A549 (cell line): ENCODE data around the gene EEFSEC. TPM values are rescaled to one million over a fixed set of nuclear protein-coding genes. Genes with fewer than 3 reads are reported as not detected.

Experiments used
- ATAC-seq, 2 experiments: fragments of 200-7000 bp in 1 of 2; fragments of >200 bp in 1 of 2; cut with Nextera tagmentation in 1 of 2; cut with Tn5 transposase in 1 of 2; 3 replicates each; pipeline versions ENCODE4 v1.8.0 to v1.9.1; 2018 to 2020; ENCODE audit warnings: mild to moderate bottlenecking in 1 of 2, moderate library complexity in 1 of 2
- CTCF ChIA-PET: fragments of 300-600 bp; sonication (Branson Sonifier 250); formaldehyde crosslinking; extraction: SDS; loops from one replicate; lab custom pipeline; 2021; ENCODE audit warnings: antibody characterized with exemption, inconsistent platforms; lab: Yijun Ruan, JAX
- POLR2A ChIA-PET: fragments of 350-600 bp; formaldehyde crosslinking; extraction: SDS; loops from one replicate; lab custom pipeline; 2021; ENCODE audit warnings: antibody characterized with exemption, inconsistent platforms; lab: Yijun Ruan, JAX
- DNase-seq, 2 experiments: peaks; one replicate each; pipeline versions ENCODE4 v3.0.0 to v3.0.0-alpha.2; 2011 to 2016; ENCODE audit warnings: low read depth in 1 of 2, low spot score in 1 of 2
- FAIRE-seq: peaks from 2 replicates; lab custom pipeline; 2011; peaks lifted over from hg19 to GRCh38; lab: Jason Lieb, UNC
- H3K27ac ChIP-seq, 2 experiments: fragments of >200 bp; sonication (Bioruptor Twin); formaldehyde crosslinking; 3 replicates each; pipeline ENCODE4 v1.5.1; 2016 to 2017
- H3K4me1 ChIP-seq: fragments of >200 bp; sonication (Bioruptor Twin); formaldehyde crosslinking; 3 replicates; pipeline ENCODE4 v1.6.1; 2016
- H3K4me2 ChIP-seq: fragments of >200 bp; sonication (Bioruptor Twin); formaldehyde crosslinking; 3 replicates; pipeline ENCODE4 v1.6.1; 2016
- H3K4me3 ChIP-seq: fragments of >200 bp; sonication (Bioruptor Twin); formaldehyde crosslinking; 3 replicates; pipeline ENCODE4 v1.5.1; 2016
- H3K9me3 ChIP-seq: fragments of >200 bp; sonication (Bioruptor Twin); formaldehyde crosslinking; 3 replicates; pipeline ENCODE4 v1.6.1; 2016
- CBX2 ChIP-seq: fragments of 200-600 bp; sonication (generic); IDR thresholded peaks from 2 replicates; pipeline ENCODE4 v1.6.1; 2016; ENCODE audit warnings: low read depth, mild to moderate bottlenecking, borderline replicate concordance
- CHD2 ChIP-seq: fragments of 150-350 bp; IDR thresholded peaks from 2 replicates; pipeline ENCODE4 v1.6.1; 2014; ENCODE audit warnings: low read length; ENCODE audit not compliant: partially characterized antibody
- EHF ChIP-seq: fragments of 250-450 bp; sonication (Bioruptor Pico); IDR thresholded peaks from 2 replicates; pipeline ENCODE4 v1.5.0; 2020; ENCODE audit warnings: mild to moderate bottlenecking
- ESRRA ChIP-seq: fragments of 150-350 bp; IDR thresholded peaks from 2 replicates; pipeline ENCODE4 v1.6.1; 2014; ENCODE audit warnings: mild to moderate bottlenecking, low read length, borderline replicate concordance
- GATA3 ChIP-seq: IDR thresholded peaks from 2 replicates; pipeline ENCODE4 v1.6.1; 2012; ENCODE audit warnings: borderline replicate concordance
- HEYL ChIP-seq: fragments of 250-450 bp; sonication (Bioruptor Pico); IDR thresholded peaks from 2 replicates; pipeline ENCODE4 v1.8.0; 2021; ENCODE audit warnings: mild to moderate bottlenecking, moderate library complexity
- JUNB ChIP-seq: fragments of >200 bp; sonication (Bioruptor Twin); formaldehyde crosslinking; IDR thresholded peaks from 2 replicates; pipeline ENCODE4 v1.6.1; 2016
- NR3C1 ChIP-seq: fragments of >200 bp; sonication (Bioruptor Twin); formaldehyde crosslinking; IDR thresholded peaks from 3 replicates; pipeline ENCODE4 v1.6.1; 2017
- POLR2A ChIP-seq: IDR thresholded peaks from 2 replicates; pipeline ENCODE4 v1.6.1; 2012; ENCODE audit warnings: mild to moderate bottlenecking, low read length
- RARB ChIP-seq: fragments of 250-450 bp; sonication (Bioruptor Pico); IDR thresholded peaks from 2 replicates; pipeline ENCODE4 v1.8.0; 2021; ENCODE audit warnings: mild to moderate bottlenecking, moderate library complexity
- RFX5 ChIP-seq: fragments of 450-650 bp; IDR thresholded peaks from 2 replicates; pipeline ENCODE4 v1.7.1; 2014; ENCODE audit warnings: antibody characterized with exemption, mild to moderate bottlenecking, moderate library complexity
- SMC3 ChIP-seq: fragments of >200 bp; sonication (Bioruptor Twin); formaldehyde crosslinking; IDR thresholded peaks from 3 replicates; pipeline ENCODE4 v1.6.1; 2018; ENCODE audit warnings: inconsistent platforms
- TP53 ChIP-seq: fragments of 250-450 bp; sonication (Bioruptor Pico); IDR thresholded peaks from 2 replicates; pipeline ENCODE4 v1.5.0; 2021; ENCODE audit warnings: mild to moderate bottlenecking, moderate library complexity
- ZFP36 ChIP-seq: fragments of 450-650 bp; IDR thresholded peaks from 2 replicates; pipeline ENCODE4 v1.6.1; 2014; ENCODE audit warnings: borderline replicate concordance; ENCODE audit not compliant: partially characterized antibody
- WGBS: methylation state at CpG from one replicate; pipeline ENCODE4 v1.1.6; 2017; ENCODE audit errors: missing lambda C conversion rate; 5-methylcytosine and 5-hydroxymethylcytosine counted together
- polyA plus RNA-seq, 4 experiments: library from polyadenylated mRNA; depleted of rRNA in 3 of 4; stranded (reverse); fragments of >200 nt; fragmentation: RNase III in 1 of 4; extraction: RNeasy Plus Mini Kit Qiagen cat#74134 plus additional on column Dnase treatment in 1 of 4; gene quantifications; 2 replicates in 3 of 4; 3 replicates in 1 of 4; pipeline ENCODE4 v1.2.3, GENCODE V29; 2011 to 2017
- TF ChIP-seq, protein P1 (sequence below): fragments of 150-350 bp; IDR thresholded peaks from 2 replicates; pipeline ENCODE4 v1.6.1; 2014; ENCODE audit warnings: low read depth, mild to moderate bottlenecking, low read length
- TF ChIP-seq, protein P2 (sequence below): IDR thresholded peaks from 2 replicates; pipeline ENCODE4 v1.6.1; 2012
- TF ChIP-seq, protein P3 (sequence below): fragments of 250-450 bp; sonication (Bioruptor Pico); IDR thresholded peaks from 2 replicates; pipeline ENCODE4 v1.5.0; 2021; ENCODE audit warnings: mild to moderate bottlenecking, moderate library complexity, borderline replicate concordance
- TF ChIP-seq, protein P4 (sequence below): fragments of 250-450 bp; sonication (Bioruptor Pico); IDR thresholded peaks from 2 replicates; pipeline ENCODE4 v1.5.0; 2020; ENCODE audit warnings: low read depth, mild to moderate bottlenecking, moderate library complexity
- TF ChIP-seq, protein P5 (sequence below): IDR thresholded peaks from 2 replicates; pipeline ENCODE4 v1.6.1; 2012; ENCODE audit warnings: low read depth, borderline replicate concordance
- TF ChIP-seq, protein P6 (sequence below): fragments of >200 bp; sonication (Bioruptor Twin); formaldehyde crosslinking; IDR thresholded peaks from 2 replicates; pipeline ENCODE4 v1.6.1; 2016

Gene EEFSEC
- polyA plus RNA-seq, 2 of the 4 experiments (the other 2 are of a cell fraction), result 6.9 to 7.3 TPM

DNA sequence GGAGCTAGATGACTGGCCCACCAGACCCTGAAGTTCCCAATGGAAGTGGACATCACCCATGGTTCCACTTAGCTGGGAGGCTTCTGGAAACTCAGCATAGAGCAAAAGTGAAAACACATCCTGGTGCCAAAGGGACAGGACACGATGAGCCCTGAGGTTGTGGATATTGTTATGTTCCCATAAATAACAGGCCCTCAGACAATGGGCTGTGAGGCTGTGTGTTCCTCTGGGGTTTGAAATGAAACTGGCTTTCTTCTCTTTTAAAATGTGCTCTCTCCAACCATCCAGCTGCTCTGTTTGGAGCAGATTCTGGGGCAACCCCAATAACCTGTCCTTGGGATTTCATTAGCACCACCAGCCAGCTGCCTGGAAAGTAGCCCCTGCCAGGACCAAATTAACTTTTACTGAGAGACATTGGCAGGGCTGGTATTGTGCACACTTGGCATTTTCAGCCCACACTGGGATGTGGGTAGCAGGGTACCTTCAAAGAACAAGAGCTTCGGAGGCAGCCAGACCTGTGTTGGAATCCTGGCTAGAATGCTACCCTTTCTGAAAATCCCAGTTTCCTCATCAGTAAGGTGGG is 215.9 kb downstream of the EEFSEC start (continued):
- TF ChIP-seq ZFP36, result no peak

DNA sequence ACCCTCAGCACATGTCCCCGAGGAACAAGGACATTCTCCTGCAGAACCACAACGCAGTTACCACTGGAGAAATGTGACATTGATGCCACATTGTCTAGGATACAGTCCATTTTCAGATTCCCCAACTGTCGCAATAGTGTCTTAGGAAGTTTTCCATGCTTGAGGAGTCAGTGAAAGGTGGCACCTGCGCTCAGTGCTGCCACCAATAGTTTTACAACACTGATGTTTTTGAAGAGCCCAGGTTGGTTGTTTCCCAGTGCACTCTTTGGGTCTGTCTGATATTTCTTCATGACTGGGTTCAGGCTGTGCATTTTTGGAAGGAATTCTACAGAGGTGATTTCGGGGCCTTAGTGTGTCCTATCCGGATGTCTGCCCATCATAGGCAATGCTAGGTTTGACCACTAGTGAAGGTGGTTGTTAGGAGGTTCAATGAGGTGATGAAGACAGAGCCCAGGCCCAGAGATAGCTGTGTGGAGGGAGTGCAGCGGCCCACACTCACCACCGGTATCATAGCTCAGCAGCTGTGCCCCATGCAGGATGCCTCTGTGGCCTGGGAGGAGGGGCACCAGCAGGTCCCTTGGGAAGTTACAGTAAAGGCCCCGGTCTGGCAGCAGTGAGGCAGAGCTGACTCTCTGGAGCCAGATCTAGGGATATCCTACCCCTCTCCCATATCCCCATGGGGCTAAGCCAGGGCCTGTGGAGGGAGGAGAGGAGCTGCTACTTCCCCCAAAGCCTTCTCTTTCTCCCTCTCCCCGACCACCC is 216.8 kb downstream of the EEFSEC start:
- ChIA-PET CTCF (interaction anchor here (1.3 kb wide), 1 partner anchor 13 kb away, joined by 3 read pairs; no protein-coding TSS in a partner anchor), POLR2A (no interaction called here)
- TF ChIP-seq, protein P1, sequence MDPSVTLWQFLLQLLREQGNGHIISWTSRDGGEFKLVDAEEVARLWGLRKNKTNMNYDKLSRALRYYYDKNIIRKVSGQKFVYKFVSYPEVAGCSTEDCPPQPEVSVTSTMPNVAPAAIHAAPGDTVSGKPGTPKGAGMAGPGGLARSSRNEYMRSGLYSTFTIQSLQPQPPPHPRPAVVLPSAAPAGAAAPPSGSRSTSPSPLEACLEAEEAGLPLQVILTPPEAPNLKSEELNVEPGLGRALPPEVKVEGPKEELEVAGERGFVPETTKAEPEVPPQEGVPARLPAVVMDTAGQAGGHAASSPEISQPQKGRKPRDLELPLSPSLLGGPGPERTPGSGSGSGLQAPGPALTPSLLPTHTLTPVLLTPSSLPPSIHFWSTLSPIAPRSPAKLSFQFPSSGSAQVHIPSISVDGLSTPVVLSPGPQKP, result no peak
- no peak for TF ChIP-seq SMC3
- TF ChIP-seq CBX2, result no peak
- TF ChIP-seq, protein P2, sequence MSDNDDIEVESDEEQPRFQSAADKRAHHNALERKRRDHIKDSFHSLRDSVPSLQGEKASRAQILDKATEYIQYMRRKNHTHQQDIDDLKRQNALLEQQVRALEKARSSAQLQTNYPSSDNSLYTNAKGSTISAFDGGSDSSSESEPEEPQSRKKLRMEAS, result no peak
- TF ChIP-seq, protein P3, sequence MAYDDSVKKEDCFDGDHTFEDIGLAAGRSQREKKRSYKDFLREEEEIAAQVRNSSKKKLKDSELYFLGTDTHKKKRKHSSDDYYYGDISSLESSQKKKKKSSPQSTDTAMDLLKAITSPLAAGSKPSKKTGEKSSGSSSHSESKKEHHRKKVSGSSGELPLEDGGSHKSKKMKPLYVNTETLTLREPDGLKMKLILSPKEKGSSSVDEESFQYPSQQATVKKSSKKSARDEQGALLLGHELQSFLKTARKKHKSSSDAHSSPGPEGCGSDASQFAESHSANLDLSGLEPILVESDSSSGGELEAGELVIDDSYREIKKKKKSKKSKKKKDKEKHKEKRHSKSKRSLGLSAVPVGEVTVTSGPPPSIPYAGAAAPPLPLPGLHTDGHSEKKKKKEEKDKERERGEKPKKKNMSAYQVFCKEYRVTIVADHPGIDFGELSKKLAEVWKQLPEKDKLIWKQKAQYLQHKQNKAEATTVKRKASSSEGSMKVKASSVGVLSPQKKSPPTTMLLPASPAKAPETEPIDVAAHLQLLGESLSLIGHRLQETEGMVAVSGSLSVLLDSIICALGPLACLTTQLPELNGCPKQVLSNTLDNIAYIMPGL, result no peak
- no peak for TF ChIP-seq EHF
- TF ChIP-seq ESRRA, result no peak
- TF ChIP-seq, protein P4, sequence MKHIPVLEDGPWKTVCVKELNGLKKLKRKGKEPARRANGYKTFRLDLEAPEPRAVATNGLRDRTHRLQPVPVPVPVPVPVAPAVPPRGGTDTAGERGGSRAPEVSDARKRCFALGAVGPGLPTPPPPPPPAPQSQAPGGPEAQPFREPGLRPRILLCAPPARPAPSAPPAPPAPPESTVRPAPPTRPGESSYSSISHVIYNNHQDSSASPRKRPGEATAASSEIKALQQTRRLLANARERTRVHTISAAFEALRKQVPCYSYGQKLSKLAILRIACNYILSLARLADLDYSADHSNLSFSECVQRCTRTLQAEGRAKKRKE (CRISPR knock-in tag), result no peak
- TF ChIP-seq POLR2A, result no peak
- TF ChIP-seq NR3C1, result no peak
- TF ChIP-seq JUNB, result no peak
- TF ChIP-seq CHD2, result no peak
- TF ChIP-seq, protein P5, sequence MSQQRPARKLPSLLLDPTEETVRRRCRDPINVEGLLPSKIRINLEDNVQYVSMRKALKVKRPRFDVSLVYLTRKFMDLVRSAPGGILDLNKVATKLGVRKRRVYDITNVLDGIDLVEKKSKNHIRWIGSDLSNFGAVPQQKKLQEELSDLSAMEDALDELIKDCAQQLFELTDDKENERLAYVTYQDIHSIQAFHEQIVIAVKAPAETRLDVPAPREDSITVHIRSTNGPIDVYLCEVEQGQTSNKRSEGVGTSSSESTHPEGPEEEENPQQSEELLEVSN, result no peak
- TF ChIP-seq RARB (CRISPR knock-in tag), result no peak
- Histone ChIP-seq H3K4me3 (no peak overlapping the region), H3K27ac (no peak overlapping the region), H3K4me1 (no peaks in the 10 kb centered on the region), H3K4me2 (no peak overlapping the region), H3K9me3 (no peaks in the 10 kb centered on the region)
- WGBS, result 86% methylated on average over 6 of the region's 10 CpGs
- FAIRE-seq (no peak), ATAC-seq (peak in 1 of 2 experiments; percentile 31; a peak in 2 of 6 replicates), DNase-seq (no peak)

DNA sequence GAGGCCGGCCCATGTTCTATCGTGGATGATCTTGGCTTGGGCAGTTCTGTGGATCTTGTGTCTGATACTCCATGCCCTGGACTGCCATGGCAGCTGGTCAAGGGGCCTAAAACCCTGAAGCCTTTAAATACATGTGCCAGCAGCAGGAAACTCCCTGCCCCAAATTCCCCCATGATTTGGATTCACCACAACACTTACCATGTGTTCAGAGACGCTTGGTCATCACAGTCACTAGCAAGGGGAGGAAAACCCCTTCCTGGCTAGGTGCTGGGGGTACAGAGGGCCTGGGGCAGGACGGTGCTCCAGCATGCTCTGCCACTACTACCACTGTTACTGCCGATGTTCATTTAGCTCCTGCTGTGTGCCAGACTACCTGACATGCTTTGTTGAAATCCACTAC is 219.0 kb downstream of the EEFSEC start:
- CTCF ChIA-PET, result no interaction called here
- no peak overlapping the region for H3K27ac ChIP-seq

More for the DNA sequence above, 219.0 kb downstream of the EEFSEC start:
- no peak overlapping the region for H3K4me2 ChIP-seq
- H3K9me3 ChIP-seq, result no peaks in the 10 kb centered on the region
- H3K4me1 ChIP-seq, result no peaks in the 10 kb centered on the region
- POLR2A ChIA-PET, result no interaction called here
- TF ChIP-seq, protein P6, sequence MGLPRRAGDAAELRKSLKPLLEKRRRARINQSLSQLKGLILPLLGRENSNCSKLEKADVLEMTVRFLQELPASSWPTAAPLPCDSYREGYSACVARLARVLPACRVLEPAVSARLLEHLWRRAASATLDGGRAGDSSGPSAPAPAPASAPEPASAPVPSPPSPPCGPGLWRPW, result no peak
- TF ChIP-seq ZFP36, result no peak
- no peak for TF ChIP-seq RFX5
- TF ChIP-seq GATA3, result no peak
- TF ChIP-seq NR3C1, result no peak
- no peak for TF ChIP-seq HEYL (CRISPR knock-in tag)
- TF ChIP-seq TP53, result no peak
- TF ChIP-seq JUNB, result no peak
- TF ChIP-seq, protein P5, result no peak
- TF ChIP-seq, all 56 proteins: peak for 0
- DNase-seq (no peak), FAIRE-seq (no peak), ATAC-seq (no peak)
- H3K4me3 ChIP-seq, result no peak overlapping the region
- WGBS, result 92% methylated on average over 5 of the region's 5 CpGs
